Esophagus squamous epithelium (tissue), 4 donors: ENCODE results near the gene TEX52.

Source experiments
- CTCF ChIP-seq, 6 experiments: fragments of 450-650 bp in 4 of 6; fragments of 200-600 bp in 2 of 6; sonication (generic) in 2 of 6; IDR thresholded peaks; one replicate each; pipeline ENCODE4 v1.5.1; 2016 to 2019; ENCODE audit warnings: antibody characterized with exemption in 6 of 6, mild to moderate bottlenecking in 4 of 6, moderate library complexity in 4 of 6
- POLR2A ChIP-seq, 4 donors: fragments of 450-650 bp; IDR thresholded peaks; one replicate each; pipeline ENCODE4 v1.6.1; 2017; ENCODE audit warnings: antibody characterized with exemption in 4 of 4, mild to moderate bottlenecking in 4 of 4, moderate library complexity in 3 of 4

- TF ChIP-seq CTCF (IDR thresholded peaks at IDR 0.05) = no peak
- no peak for TF ChIP-seq POLR2A (IDR thresholded peaks at IDR 0.05)
Observed at GRCh38 chr12:2826721-2827515, 29.9 kb downstream of the TEX52 start.
